Measurements from ENCODE around the gene GRK3. TPM values are rescaled to one million over a fixed set of nuclear protein-coding genes. Genes with fewer than 3 reads are reported as not detected.

Gene GRK3
- 0.94 and 1.1 TPM in 2 replicates for total RNA-seq

DNA sequence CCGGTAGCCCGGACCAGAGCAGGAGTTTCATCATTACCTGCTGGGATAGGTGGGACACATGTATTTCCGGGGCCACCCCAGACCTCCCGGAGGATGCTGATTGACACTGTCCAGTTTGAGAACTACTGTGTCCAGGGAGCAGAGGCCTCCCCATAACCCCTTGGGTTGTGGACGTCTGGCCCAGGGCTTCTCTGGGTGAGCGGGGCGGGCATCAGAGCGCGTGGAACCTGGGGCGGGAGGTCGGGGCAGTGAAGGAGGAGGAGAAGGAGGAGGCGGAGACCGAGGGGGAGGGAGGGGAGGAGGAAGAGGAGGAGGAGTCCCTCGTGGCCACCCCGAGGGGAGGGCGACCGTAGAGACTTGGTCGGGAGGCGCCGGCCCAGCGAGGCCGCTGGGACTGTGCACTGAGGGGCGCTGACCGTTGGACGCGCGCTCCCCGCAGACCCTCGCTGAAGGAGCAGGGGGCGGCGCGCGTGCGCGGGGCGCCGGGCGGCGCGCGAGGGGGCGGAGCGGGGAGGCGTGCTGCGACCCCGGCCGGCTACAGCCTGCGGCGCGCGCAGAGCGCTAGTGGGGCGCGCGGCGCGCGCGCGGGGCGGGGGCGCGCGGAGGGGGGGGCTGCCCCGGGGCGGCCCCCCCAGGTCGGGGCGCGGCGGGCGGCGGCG, at the start of gene GRK3:
TSS of gene GRK3 (plus strand) at position 356 of the 659 bp plus-strand sequence. CDS start 366 bp downstream, outside the sequence.

GRCh38 chr22:25741692-25742626, 177.5 kb downstream of the GRK3 start, which contains the start of gene MYO18B:
TSS of gene MYO18B (plus strand) at chr22:25742188. CDS start at chr22:25761093, 18,905 bp downstream.

Other genes starting within 250 kb of the GRK3 start
- under 0.01 TPM in 1 of 2 replicates, not detected in the other for gene MYO18B, start 177.5 kb downstream of the GRK3 start, total RNA-seq

All from bronchial smooth muscle cell (primary cell).